Astrocyte of the spinal cord (primary cell): ENCODE results near the gene FZD2.
"Not testable (repeated sequence)": the region's sequence is repeated elsewhere in the genome, so short reads cannot be mapped to it uniquely, and the experiment has no call there.

ENCODE experiments used
- DNase-seq: peaks from one replicate; pipeline ENCODE4 v3.0.0; 2011; ENCODE audit warnings: low read depth, low spot score
- H3K4me3 ChIP-seq: 2 replicates; pipeline ENCODE4 v1.5.1; 2011; ENCODE audit warnings: low read depth, mild to moderate bottlenecking, low read length, moderate library complexity
- in situ Hi-C: cut with HindIII; loops from 2 replicates; pipeline ENCODE4 v1.10.0; 2017; ENCODE audit warnings: low sequenced_read_pairs
- TF ChIP-seq, protein P1 (sequence below): IDR thresholded peaks from 2 replicates; pipeline ENCODE4 v1.5.1; 2012; ENCODE audit warnings: low read depth, mild to moderate bottlenecking, low read length, inconsistent platforms

Gene FZD2

DNA sequence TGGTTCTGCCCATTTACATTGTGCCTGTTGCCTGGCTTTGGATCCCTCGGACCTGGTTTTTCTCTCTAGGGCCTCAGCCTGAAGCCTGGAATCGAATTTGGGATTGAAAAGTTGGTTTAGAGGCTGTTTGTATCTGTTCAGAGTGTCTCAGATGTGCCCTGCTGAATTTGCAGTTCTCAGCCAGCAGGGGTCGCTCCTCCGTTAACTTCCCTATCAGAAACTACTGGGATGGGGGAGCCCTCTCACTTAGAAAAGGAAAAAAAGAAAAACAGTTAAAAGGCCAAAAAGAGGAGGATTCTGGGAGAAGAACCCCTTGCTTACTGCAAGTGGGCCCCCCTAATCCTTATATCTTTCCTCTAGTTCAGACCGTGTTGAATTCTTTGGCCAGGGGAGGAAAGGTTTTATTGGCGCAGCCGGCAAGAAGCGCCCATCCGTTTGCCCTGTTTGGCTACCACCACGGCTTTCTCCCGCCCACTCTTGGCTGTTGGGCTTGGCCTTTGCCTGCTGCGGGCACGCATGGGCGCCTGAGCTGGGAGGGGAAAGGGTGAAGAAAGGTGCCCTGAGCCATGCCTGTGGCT is 8.7 kb downstream of the FZD2 start:
- TF ChIP-seq, protein P1, sequence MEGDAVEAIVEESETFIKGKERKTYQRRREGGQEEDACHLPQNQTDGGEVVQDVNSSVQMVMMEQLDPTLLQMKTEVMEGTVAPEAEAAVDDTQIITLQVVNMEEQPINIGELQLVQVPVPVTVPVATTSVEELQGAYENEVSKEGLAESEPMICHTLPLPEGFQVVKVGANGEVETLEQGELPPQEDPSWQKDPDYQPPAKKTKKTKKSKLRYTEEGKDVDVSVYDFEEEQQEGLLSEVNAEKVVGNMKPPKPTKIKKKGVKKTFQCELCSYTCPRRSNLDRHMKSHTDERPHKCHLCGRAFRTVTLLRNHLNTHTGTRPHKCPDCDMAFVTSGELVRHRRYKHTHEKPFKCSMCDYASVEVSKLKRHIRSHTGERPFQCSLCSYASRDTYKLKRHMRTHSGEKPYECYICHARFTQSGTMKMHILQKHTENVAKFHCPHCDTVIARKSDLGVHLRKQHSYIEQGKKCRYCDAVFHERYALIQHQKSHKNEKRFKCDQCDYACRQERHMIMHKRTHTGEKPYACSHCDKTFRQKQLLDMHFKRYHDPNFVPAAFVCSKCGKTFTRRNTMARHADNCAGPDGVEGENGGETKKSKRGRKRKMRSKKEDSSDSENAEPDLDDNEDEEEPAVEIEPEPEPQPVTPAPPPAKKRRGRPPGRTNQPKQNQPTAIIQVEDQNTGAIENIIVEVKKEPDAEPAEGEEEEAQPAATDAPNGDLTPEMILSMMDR, result peak; percentile 46
- DNase-seq, result no peak
- in situ Hi-C loops, result no loop called here
- no peak overlapping the region for H3K4me3 ChIP-seq

DNA sequence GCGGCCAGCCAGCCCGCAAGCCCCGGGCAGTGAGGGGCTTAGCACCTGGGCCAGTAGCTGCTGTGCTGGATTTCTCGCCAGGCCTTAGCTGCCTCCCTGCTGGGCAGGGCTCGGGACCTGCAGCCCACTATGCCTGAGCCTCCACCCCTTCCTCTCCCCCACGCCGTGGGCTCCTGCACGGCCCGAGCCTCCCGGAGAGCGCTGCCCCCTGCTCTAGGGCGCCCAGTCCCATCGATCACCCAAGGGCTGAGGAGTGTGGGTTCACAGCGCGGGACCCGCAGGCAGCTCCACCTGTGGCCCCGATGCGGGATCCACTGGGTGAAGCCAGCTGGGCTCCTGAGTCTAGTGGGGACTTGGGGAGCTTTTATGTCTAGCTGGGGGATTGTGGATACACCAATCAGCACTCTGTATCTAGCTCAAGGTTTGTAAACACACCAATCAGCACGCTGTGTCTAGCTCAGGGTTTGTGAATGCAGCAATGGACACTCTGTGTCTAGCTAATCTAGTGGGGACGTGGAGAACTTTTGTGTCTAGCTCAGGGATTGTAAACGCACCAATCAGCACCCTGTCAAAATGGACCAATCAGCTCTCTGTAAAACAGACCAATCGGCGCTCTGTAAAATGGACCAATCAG is 11.1 kb downstream of the FZD2 start:
- H3K4me3 ChIP-seq, in situ Hi-C loops, DNase-seq: not testable (repeated sequence)

DNA sequence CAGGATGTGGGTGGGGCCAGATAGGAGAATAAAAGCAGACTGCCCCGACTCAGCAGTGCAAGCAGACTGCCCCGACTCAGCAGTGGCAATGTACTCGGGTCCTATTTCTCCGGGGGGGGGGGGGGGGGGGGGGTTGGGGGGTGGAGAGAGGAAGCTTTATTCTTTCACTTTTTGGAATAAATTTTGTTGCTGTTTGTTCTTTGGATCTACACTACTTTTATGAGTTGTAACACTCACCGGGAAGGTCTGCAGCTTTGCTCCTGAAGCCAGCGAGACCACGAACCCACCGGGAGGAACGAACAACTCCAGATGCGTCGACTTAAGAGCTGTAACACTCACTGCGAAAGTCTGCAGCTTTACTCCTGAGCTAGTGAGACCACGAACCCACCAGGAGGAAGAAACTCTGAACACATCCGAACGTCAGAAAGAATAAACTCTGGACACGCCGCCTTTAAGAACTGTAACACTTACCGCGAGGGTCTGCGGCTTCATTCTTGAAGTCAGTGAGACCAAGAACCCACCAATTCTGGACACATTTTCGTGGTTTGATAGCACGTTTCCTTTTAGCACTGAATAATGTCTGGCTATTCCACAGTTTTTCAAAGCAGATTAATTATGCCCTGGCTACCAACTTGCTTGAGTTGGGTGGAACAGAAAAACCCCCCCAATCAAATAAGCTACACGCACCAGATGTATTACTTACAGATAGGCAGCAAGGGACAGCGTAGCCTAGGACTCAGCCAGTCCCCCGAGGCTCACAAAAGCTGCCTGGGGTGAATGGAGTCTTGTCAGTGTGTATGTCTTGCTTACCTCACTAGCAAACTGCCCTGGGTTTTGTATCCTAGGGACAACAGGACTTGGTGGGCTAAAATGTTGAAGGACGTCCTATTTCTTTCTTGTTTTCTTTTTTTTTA is 11.9 kb downstream of the FZD2 start:
- TF ChIP-seq, protein P1, result no peak
- DNase-seq, result no peak
- no peak overlapping the region for H3K4me3 ChIP-seq
- in situ Hi-C loops, result no loop called here

DNA sequence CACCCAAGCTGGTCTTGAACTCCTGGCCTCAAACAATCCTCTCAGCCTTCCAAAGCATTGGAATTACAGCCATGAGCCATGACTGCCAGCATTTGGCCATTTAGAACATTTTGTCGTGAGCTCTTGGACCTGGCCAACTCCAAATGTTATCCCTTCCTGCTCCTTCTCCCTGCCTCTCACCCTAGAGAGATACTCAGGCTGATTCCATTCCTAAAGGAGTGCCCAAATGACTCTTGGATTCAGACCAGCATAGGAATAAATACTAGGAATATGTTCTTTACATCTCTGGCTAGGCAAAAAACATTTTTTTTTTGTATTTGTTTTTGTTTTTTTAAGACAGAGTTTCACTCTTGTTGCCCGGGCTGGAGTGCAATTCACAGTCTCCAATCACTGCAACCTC is 15.5 kb downstream of the FZD2 start:
- DNase-seq, result no peak
- in situ Hi-C loops, result no loop called here
- no peak overlapping the region for H3K4me3 ChIP-seq
- TF ChIP-seq, protein P1, result no peak

DNA sequence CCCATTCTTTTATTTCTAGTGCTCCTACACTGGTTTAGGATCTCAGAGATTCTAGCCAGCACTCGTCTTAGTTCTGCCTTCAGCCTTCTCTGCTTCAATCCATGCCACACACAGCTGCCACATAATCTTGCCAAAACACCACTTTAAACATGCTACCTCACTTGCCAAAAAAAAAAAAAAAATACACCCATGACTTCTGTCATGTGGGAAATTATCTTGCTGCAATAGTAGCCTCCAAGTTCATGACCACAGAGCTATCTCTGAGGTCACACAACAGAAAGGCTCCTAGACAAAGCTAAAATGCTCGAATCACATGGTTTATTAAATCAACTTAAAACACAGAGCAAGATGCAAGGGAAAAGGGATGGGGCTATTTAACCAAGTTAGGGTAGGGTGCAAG is 18.1 kb downstream of the FZD2 start:
- TF ChIP-seq, protein P1, result no peak
- H3K4me3 ChIP-seq, result no peak overlapping the region
- in situ Hi-C loops, result no loop called here
- no peak for DNase-seq

DNA sequence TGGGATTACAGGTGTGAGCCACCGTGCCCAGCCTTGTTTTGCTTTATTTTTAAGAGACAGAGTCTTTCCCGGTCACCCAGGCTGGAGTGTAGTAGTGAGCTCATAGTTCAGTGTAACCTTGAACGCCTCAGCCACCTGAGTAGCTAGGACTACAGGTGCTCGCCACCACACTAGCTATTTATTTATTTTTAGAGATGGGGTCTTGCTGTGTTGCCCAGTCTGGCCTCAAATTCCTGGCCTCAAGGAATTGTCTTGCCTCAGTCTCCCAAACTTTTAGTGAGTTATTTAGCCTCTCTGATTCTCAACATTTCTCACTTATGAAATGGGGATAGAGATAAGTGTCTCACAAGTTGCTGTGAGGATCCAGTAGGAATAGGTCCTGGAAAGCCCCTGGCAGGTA is 21.7 kb downstream of the FZD2 start:
- in situ Hi-C loops, result no loop called here
- TF ChIP-seq, protein P1, result no peak
- DNase-seq, result no peak
- no peak overlapping the region for H3K4me3 ChIP-seq

DNA sequence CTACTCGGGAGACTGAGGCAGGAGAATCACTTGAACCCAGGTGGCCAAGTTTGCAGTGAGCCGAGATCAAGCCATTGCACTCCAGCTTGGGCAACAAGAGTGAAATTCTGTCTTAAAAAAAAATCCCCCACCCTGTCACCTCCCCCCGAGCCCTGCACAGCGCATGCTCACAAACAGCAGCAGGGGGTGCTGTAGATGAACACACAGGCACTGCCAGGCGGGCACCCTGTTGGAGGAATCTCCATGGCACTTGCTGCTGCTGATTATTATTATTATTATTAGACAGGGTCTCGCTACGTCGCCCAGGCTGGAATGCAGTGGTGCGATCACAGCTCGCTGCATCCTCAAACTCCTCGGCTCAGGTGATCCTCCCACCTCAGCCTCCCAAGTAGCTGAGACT is 24.6 kb downstream of the FZD2 start:
- H3K4me3 ChIP-seq, result no peak overlapping the region
- in situ Hi-C loops, result no loop called here
- TF ChIP-seq, protein P1, result peak; percentile 38
- no peak for DNase-seq
